Stimulated activated naive CD8-positive, alpha-beta T cell treated with anti-CD3 and anti-CD28 coated beads, Interleukin-15, Interleukin-2, amounts not matched to agents 100 U/mL and 50 U/mL, for 24 hours (primary cell): ENCODE measurements around the gene CHRND.

Experiments used
- ATAC-seq: fragments of 150-1000 bp; cut with Tn5 transposase; one replicate; pipeline ENCODE4 v1.10.0; 2021
- DNase-seq: peaks from one replicate; pipeline ENCODE4 v3.0.0; 2021

The CHRND gene

GRCh38 chr2:232525791-232526371, at the start of gene CHRND:
CHRND (plus strand) TSS chr2:232526160; CDS start chr2:232526216, 56 bp downstream.
- no peak for ATAC-seq
- no peak for DNase-seq

GRCh38 chr2:232476791-232477190, 49.2 kb upstream of the CHRND start:
- ATAC-seq (no peak), DNase-seq (no peak)

- DNase-seq (no peak), ATAC-seq (no peak)
Measured at GRCh38 chr2:232477751-232478510, 48.0 kb upstream of the CHRND start.

- DNase-seq, result no peak
- no peak for ATAC-seq
Measured at GRCh38 chr2:232478571-232479340, 47.2 kb upstream of the CHRND start.

GRCh38 chr2:232479341-232480200, 46.4 kb upstream of the CHRND start:
- ATAC-seq, result no peak
- DNase-seq, result no peak

GRCh38 chr2:232480201-232481190, 45.5 kb upstream of the CHRND start:
- no peak for DNase-seq
- no peak for ATAC-seq

GRCh38 chr2:232481322-232482140, 44.4 kb upstream of the CHRND start:
- DNase-seq, result no peak
- ATAC-seq, result no peak

GRCh38 chr2:232482301-232483238, 43.4 kb upstream of the CHRND start:
- ATAC-seq, result no peak
- no peak for DNase-seq

GRCh38 chr2:232483311-232483922, 42.5 kb upstream of the CHRND start:
- DNase-seq (peak; percentile 0), ATAC-seq (no peak)

GRCh38 chr2:232483923-232484627, 41.9 kb upstream of the CHRND start:
- ATAC-seq, result no peak
- peak; percentile 1 for DNase-seq

- DNase-seq, result peak; percentile 3
- no peak for ATAC-seq
Measured at GRCh38 chr2:232484628-232485347, 41.2 kb upstream of the CHRND start.

- peak; percentile 3 for DNase-seq
- no peak for ATAC-seq
Measured at GRCh38 chr2:232485348-232485756, 40.6 kb upstream of the CHRND start.

GRCh38 chr2:232485757-232486557, 40.0 kb upstream of the CHRND start:
- DNase-seq, result no peak
- ATAC-seq, result no peak

GRCh38 chr2:232486558-232487384, 39.2 kb upstream of the CHRND start:
- no peak for ATAC-seq
- no peak for DNase-seq

GRCh38 chr2:232487385-232488096, 38.4 kb upstream of the CHRND start, which contains the start of gene ECEL1:
ECEL1 (minus strand) TSS chr2:232487834; CDS start chr2:232486653, 1,181 bp downstream.
- DNase-seq, result no peak
- ATAC-seq, result no peak
